ENCODE data around the gene NDUFAF4. TPM values are rescaled to one million over a fixed set of nuclear protein-coding genes. Genes with fewer than 3 reads are reported as not detected.
"Not testable (repeated sequence)": the region's sequence is repeated elsewhere in the genome, so short reads cannot be mapped to it uniquely, and the experiment has no call there.

NDUFAF4 gene
- total RNA-seq, 1 donor from 2014 or later = 63.0 TPM

GRCh38 chr6:96888745-96889144, 8.9 kb downstream of the NDUFAF4 start:
- intact Hi-C loops (cut with micrococcal nuclease) = no loop called here
- Mint-ChIP-seq H3K27me3 (ENCODE audit: low read depth) (no peaks in the 10 kb centered on the region), H3K4me1 (ENCODE audit: low read depth) (peaks cover 8% of the 10 kb centered on the region)

GRCh38 chr6:96886519-96886918, 11.2 kb downstream of the NDUFAF4 start:
- H3K4me3 Mint-ChIP-seq (ENCODE audit: low read depth) = no peak overlapping the region
- peaks cover 2% of the 10 kb centered on the region for H3K27me3 Mint-ChIP-seq (ENCODE audit: low read depth)
- no peak for DNase-seq (ENCODE audit: low spot score)
- H3K9me3 Mint-ChIP-seq = no peaks in the 10 kb centered on the region
- no peak overlapping the region for H3K27ac Mint-ChIP-seq
- peaks cover 20% of the 10 kb centered on the region for H3K36me3 Mint-ChIP-seq (ENCODE audit: low read depth)
- peaks cover 8% of the 10 kb centered on the region for H3K4me1 Mint-ChIP-seq (ENCODE audit: low read depth)
- intact Hi-C loops (cut with micrococcal nuclease) = no loop called here

More at GRCh38 chr6:96888745-96889144, 8.9 kb downstream of the NDUFAF4 start:
- peaks cover 23% of the 10 kb centered on the region for H3K36me3 Mint-ChIP-seq (ENCODE audit: low read depth)
- H3K4me3 Mint-ChIP-seq (ENCODE audit: low read depth) = no peak overlapping the region
- H3K27ac Mint-ChIP-seq = no peak overlapping the region
- no peak for DNase-seq (ENCODE audit: low spot score)
- H3K9me3 Mint-ChIP-seq = no peaks in the 10 kb centered on the region

GRCh38 chr6:96885187-96885631, 12.5 kb downstream of the NDUFAF4 start:
- H3K27ac Mint-ChIP-seq; H3K4me1 Mint-ChIP-seq (ENCODE audit: low read depth); intact Hi-C loops (cut with micrococcal nuclease); H3K4me3 Mint-ChIP-seq (ENCODE audit: low read depth); H3K9me3 Mint-ChIP-seq; H3K27me3 Mint-ChIP-seq (ENCODE audit: low read depth); H3K36me3 Mint-ChIP-seq (ENCODE audit: low read depth); DNase-seq (ENCODE audit: low spot score): not testable (repeated sequence)

GRCh38 chr6:96878143-96878542, 19.5 kb downstream of the NDUFAF4 start:
- H3K4me3 Mint-ChIP-seq (ENCODE audit: low read depth) = no peak overlapping the region
- H3K9me3 Mint-ChIP-seq = no peaks in the 10 kb centered on the region
- DNase-seq (ENCODE audit: low spot score) = no peak
- no peak overlapping the region for H3K27ac Mint-ChIP-seq
- H3K27me3 Mint-ChIP-seq (ENCODE audit: low read depth) = peaks cover 9% of the 10 kb centered on the region
- no peaks in the 10 kb centered on the region for H3K4me1 Mint-ChIP-seq (ENCODE audit: low read depth)
- intact Hi-C loops (cut with micrococcal nuclease) = no loop called here
- no peaks in the 10 kb centered on the region for H3K36me3 Mint-ChIP-seq (ENCODE audit: low read depth)

- H3K36me3 Mint-ChIP-seq (ENCODE audit: low read depth) = no peaks in the 10 kb centered on the region
- DNase-seq (ENCODE audit: low spot score) = no peak
- intact Hi-C loops (cut with micrococcal nuclease) = no loop called here
- peaks cover 10% of the 10 kb centered on the region for H3K27me3 Mint-ChIP-seq (ENCODE audit: low read depth)
- no peaks in the 10 kb centered on the region for H3K4me1 Mint-ChIP-seq (ENCODE audit: low read depth)
- H3K9me3 Mint-ChIP-seq = no peaks in the 10 kb centered on the region
- H3K27ac Mint-ChIP-seq = no peak overlapping the region
- H3K4me3 Mint-ChIP-seq (ENCODE audit: low read depth) = no peak overlapping the region
Measured at GRCh38 chr6:96876886-96877545, 20.7 kb downstream of the NDUFAF4 start.

GRCh38 chr6:96872976-96873375, 24.7 kb downstream of the NDUFAF4 start:
- DNase-seq (ENCODE audit: low spot score) = no peak
- Mint-ChIP-seq H3K36me3 (ENCODE audit: low read depth) (no peaks in the 10 kb centered on the region), H3K27ac (no peak overlapping the region), H3K27me3 (ENCODE audit: low read depth) (peaks cover 16% of the 10 kb centered on the region), H3K4me3 (ENCODE audit: low read depth) (no peak overlapping the region), H3K4me1 (ENCODE audit: low read depth) (no peaks in the 10 kb centered on the region), H3K9me3 (no peaks in the 10 kb centered on the region)
- intact Hi-C loops (cut with micrococcal nuclease) = no loop called here

- H3K36me3 Mint-ChIP-seq (ENCODE audit: low read depth) = no peaks in the 10 kb centered on the region
- intact Hi-C loops (cut with micrococcal nuclease) = no loop called here
- peaks cover 40% of the 10 kb centered on the region for H3K27me3 Mint-ChIP-seq (ENCODE audit: low read depth)
- no peak for DNase-seq (ENCODE audit: low spot score)
- H3K4me1 Mint-ChIP-seq (ENCODE audit: low read depth) = no peaks in the 10 kb centered on the region
- no peak overlapping the region for H3K4me3 Mint-ChIP-seq (ENCODE audit: low read depth)
- no peak overlapping the region for H3K27ac Mint-ChIP-seq
- no peaks in the 10 kb centered on the region for H3K9me3 Mint-ChIP-seq
Measured at GRCh38 chr6:96865055-96865405, 32.7 kb downstream of the NDUFAF4 start.

- Mint-ChIP-seq H3K4me1 (ENCODE audit: low read depth) (no peaks in the 10 kb centered on the region), H3K27me3 (ENCODE audit: low read depth) (peaks cover 40% of the 10 kb centered on the region), H3K4me3 (ENCODE audit: low read depth) (no peak overlapping the region), H3K27ac (no peak overlapping the region), H3K36me3 (ENCODE audit: low read depth) (no peaks in the 10 kb centered on the region), H3K9me3 (no peaks in the 10 kb centered on the region)
- DNase-seq (ENCODE audit: low spot score) = no peak
- intact Hi-C loops (cut with micrococcal nuclease) = no loop called here
Measured at GRCh38 chr6:96864216-96865054, 33.3 kb downstream of the NDUFAF4 start.

- Mint-ChIP-seq H3K36me3 (ENCODE audit: low read depth) (no peaks in the 10 kb centered on the region), H3K27ac (no peak overlapping the region), H3K4me1 (ENCODE audit: low read depth) (no peaks in the 10 kb centered on the region), H3K4me3 (ENCODE audit: low read depth) (no peak overlapping the region), H3K9me3 (no peaks in the 10 kb centered on the region), H3K27me3 (ENCODE audit: low read depth) (peaks cover 34% of the 10 kb centered on the region)
- no peak for DNase-seq (ENCODE audit: low spot score)
- intact Hi-C loops (cut with micrococcal nuclease) = no loop called here
Measured at GRCh38 chr6:96862560-96862959, 35.1 kb downstream of the NDUFAF4 start.

- intact Hi-C loops (cut with micrococcal nuclease) = no loop called here
- H3K4me3 Mint-ChIP-seq (ENCODE audit: low read depth) = no peak overlapping the region
- no peaks in the 10 kb centered on the region for H3K4me1 Mint-ChIP-seq (ENCODE audit: low read depth)
Measured at GRCh38 chr6:96861588-96861987, 36.1 kb downstream of the NDUFAF4 start.

GRCh38 chr6:96856856-96857255, 40.8 kb downstream of the NDUFAF4 start:
- Mint-ChIP-seq H3K4me1 (ENCODE audit: low read depth) (no peaks in the 10 kb centered on the region), H3K36me3 (ENCODE audit: low read depth) (no peaks in the 10 kb centered on the region), H3K27me3 (ENCODE audit: low read depth) (peaks cover 13% of the 10 kb centered on the region), H3K27ac (no peak overlapping the region), H3K4me3 (ENCODE audit: low read depth) (no peak overlapping the region), H3K9me3 (no peaks in the 10 kb centered on the region)
- no peak for DNase-seq (ENCODE audit: low spot score)
- intact Hi-C loops (cut with micrococcal nuclease) = no loop called here

More at GRCh38 chr6:96861588-96861987, 36.1 kb downstream of the NDUFAF4 start:
- no peaks in the 10 kb centered on the region for H3K36me3 Mint-ChIP-seq (ENCODE audit: low read depth)
- no peak for DNase-seq (ENCODE audit: low spot score)
- H3K27ac Mint-ChIP-seq = no peak overlapping the region
- no peaks in the 10 kb centered on the region for H3K9me3 Mint-ChIP-seq
- peaks cover 41% of the 10 kb centered on the region for H3K27me3 Mint-ChIP-seq (ENCODE audit: low read depth)

GRCh38 chr6:96853083-96853482, 44.6 kb downstream of the NDUFAF4 start:
- H3K9me3 Mint-ChIP-seq = no peaks in the 10 kb centered on the region
- H3K36me3 Mint-ChIP-seq (ENCODE audit: low read depth) = no peaks in the 10 kb centered on the region
- H3K27ac Mint-ChIP-seq = no peak overlapping the region
- intact Hi-C loops (cut with micrococcal nuclease) = no loop called here
- no peak overlapping the region for H3K4me3 Mint-ChIP-seq (ENCODE audit: low read depth)
- no peaks in the 10 kb centered on the region for H3K4me1 Mint-ChIP-seq (ENCODE audit: low read depth)
- peaks cover 13% of the 10 kb centered on the region for H3K27me3 Mint-ChIP-seq (ENCODE audit: low read depth)
- DNase-seq (ENCODE audit: low spot score) = no peak

GRCh38 chr6:96852605-96853004, 45.1 kb downstream of the NDUFAF4 start:
- H3K4me3 Mint-ChIP-seq (ENCODE audit: low read depth) = no peak overlapping the region
- DNase-seq (ENCODE audit: low spot score) = no peak
- H3K27me3 Mint-ChIP-seq (ENCODE audit: low read depth) = peaks cover 15% of the 10 kb centered on the region
- H3K9me3 Mint-ChIP-seq = no peaks in the 10 kb centered on the region
- no peaks in the 10 kb centered on the region for H3K4me1 Mint-ChIP-seq (ENCODE audit: low read depth)
- intact Hi-C loops (cut with micrococcal nuclease) = no loop called here
- H3K27ac Mint-ChIP-seq = no peak overlapping the region
- no peaks in the 10 kb centered on the region for H3K36me3 Mint-ChIP-seq (ENCODE audit: low read depth)

Data from activated T-helper 2 cell treated with anti-CD3 and anti-CD28 coated beads, Interferon-gamma antibody, Interleukin-2, Interleukin-4, amounts not matched to agents 10 μg/mL and 5 μg/mL and 100 μg/mL, durations not matched to agents 14 hours and 24 hours and 36 hours (primary cell).